GM18508 (cell line): ENCODE results near the gene OSBPL10.

Experiments
- ATAC-seq: cut with Tn5 transposase; IDR thresholded peaks from one replicate; pipeline ENCODE4 v1.9.1; 2021; ENCODE audit warnings: moderate number of reproducible peaks; ENCODE audit not compliant: insufficient read depth, unreplicated experiment

Gene OSBPL10

GRCh38 chr3:31927811-31928210, 53.3 kb downstream of the OSBPL10 start:
- no peak for ATAC-seq

DNA sequence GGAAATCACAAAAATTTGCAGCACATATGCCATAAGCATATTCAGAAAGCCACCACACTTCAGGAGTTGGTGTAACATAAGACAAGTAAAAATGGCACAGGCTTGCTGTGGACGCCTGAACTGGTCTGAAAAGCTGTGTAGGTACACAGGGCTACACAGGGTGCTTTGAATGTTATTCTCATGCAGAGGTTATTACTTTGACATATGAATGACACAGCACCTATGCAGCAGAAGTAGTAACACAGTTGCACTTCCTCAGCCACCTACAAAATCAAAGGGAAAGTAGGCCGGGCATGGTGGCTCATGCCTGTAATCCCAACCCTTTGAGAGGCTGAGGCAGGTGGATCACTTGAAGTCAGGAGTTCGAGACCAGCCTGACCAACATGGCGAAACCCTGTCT, 54.5 kb downstream of the OSBPL10 start:
- no peak for ATAC-seq

GRCh38 chr3:31925271-31925630, 55.8 kb downstream of the OSBPL10 start:
- no peak for ATAC-seq

DNA sequence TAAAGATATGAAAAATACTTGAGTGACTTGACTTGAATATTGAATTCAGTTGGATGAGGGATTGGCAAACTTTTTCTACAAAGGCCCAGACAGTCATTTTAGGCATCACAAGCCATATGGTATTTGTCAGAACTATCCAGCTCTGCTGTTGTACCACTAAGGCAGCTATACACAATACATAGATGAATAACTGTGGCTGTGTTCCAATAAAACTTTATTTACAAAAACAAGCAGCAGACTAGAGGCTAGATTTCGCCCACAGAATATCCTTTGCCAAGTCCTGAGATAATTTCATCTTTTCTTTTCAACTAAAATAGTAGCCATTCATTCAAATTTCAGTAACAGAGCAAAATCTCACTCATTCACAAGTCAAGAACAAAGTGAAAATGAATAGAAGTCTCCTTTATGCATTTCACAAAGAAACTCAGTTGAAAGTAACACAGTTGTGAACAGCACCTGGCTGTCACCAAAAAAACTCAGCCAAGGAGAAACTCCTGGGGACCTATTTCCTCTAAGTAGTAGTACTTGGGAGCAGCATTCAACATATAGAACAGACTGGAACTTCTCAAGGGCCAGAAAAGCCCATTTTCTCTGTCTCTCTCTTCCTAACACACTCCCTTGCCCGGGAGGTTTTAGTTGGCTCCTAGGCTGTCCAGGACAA, 56.3 kb downstream of the OSBPL10 start:
- no peak for ATAC-seq

GRCh38 chr3:31922962-31923361, 58.1 kb downstream of the OSBPL10 start:
- no peak for ATAC-seq

DNA sequence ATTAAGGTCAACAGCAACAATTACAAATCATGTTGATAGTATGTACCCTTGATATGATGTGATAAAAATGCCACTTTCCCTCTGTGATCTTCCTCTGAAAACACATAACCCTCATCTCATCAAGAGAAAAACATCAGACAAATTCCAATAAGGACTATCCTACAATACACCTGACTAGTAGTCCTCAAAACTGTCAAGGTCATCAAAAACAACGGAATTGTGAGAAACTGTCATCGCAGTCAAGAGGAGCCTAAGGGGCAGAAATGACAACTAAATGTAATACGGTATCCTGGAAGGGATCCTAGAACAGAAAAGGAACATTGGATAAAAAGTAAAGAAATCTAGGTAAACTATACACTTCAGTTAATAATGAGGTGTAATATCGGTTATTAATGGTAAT, 59.2 kb downstream of the OSBPL10 start:
- no peak for ATAC-seq

DNA sequence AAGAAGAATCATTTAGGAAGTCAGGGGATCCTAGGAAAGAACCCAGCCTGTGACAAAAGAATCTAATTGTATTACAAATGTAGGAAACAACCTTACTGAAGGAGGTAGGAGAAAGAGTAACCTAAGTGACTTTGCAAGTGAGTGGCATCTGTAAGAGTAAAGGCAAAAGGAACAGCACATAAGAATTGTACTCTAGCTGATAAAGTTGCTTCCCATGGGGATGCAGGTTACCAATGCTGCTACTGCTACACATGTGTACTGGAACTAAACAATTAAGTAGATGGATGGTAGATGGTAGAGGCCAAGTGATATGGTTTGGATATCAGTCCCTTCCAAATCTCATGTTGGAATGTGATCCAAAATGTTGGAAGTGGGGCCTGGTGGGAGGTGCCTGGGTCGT, 60.8 kb downstream of the OSBPL10 start:
- ATAC-seq, result no peak

- no peak for ATAC-seq
Measured at GRCh38 chr3:31919528-31919927, 61.5 kb downstream of the OSBPL10 start.

GRCh38 chr3:31918179-31919150, 62.6 kb downstream of the OSBPL10 start:
- peak; percentile 69 for ATAC-seq

- peak; percentile 62 for ATAC-seq
Measured at GRCh38 chr3:31917303-31918005, 63.6 kb downstream of the OSBPL10 start.

GRCh38 chr3:31911643-31912042, 69.4 kb downstream of the OSBPL10 start:
- ATAC-seq, result no peak

DNA sequence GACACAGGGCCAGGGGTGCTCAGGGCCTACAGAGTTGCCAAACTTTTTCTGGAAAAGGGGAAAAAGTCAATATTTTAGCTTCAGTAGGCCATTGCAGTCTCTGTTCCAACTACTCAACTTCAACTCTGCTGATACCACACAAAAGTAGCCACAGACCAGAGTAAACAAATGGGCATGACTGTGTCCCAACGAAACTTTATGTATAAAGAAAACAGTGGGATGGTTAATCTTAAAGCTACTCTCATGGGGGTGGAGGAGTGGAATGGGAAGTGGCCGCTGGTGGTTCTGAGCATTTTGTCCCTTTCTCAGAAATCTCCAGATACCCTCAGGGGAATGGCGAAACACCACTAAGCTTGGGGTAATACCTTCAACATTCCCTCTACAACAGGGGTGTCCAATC, 69.9 kb downstream of the OSBPL10 start:
- no peak for ATAC-seq

DNA sequence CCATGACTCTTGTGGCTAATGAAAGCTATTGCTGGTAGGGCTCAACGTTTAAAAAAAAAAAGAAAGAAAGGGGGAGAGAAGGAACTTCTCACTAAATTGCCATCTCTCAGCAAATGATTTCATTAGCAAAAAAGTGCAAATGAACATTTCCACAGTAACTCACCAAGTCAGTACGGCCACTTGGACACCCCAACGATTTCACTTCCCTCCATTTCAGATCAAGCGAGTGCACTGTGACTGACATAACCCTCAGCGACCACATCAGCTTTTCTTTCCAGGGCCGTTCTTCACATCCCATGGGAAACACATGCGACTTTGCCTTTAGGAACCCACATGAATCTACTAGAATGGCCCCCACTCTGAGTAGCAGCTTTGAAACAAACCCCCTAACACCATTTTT, 71.6 kb downstream of the OSBPL10 start:
- no peak for ATAC-seq

DNA sequence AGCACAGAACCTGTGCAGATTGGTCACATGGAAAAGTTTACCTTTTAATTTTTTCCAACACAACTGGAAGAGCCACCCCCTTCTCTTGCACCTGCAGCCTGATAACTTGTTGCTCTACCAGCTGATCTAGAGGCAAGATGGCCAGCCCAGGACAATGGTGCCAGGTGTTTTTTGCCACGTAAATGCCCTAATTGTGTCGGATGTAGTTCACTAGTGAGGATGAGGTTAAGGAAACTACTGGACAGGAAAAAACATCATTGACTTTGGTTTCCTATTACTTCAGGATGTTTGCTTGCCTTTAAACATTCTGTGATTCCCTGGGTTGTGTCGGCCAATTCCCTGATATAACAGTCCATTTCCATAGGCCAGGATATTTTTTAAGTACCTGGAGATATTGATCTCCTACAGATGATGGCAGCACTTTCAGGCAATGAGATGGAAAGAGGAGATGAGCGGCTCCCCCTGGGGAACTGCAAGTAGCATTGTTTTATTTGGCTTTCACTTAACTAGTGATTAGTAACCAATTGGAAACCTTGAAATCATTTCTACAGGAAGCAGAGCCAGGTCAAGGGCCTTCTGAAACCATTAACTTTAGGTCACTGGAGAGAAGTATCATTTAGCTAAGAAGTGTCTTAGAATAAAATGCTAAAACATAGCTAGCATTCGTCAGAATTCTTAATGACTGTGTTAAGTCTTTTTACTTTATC, 72.5 kb downstream of the OSBPL10 start:
- peak; percentile 91 for ATAC-seq

DNA sequence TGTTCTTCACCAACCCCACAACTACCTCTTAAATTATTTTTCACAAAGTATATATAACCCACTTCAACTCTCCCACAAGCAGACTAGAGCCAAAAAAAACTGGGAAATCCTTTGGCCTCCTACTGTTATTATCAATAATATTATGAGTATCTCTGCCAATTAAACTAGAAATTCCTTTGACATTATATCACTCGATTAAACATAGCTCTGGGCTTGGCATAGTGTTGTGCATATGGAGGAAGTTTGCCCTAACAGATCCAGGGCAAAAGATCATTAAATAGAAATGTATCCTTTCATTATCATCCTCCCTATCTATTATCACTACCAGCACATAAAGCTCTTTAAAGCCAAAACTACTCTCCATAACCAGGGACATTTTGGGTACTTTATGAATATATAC, 74.9 kb downstream of the OSBPL10 start:
- ATAC-seq, result no peak

GRCh38 chr3:31903686-31904431, 77.2 kb downstream of the OSBPL10 start:
- no peak for ATAC-seq

DNA sequence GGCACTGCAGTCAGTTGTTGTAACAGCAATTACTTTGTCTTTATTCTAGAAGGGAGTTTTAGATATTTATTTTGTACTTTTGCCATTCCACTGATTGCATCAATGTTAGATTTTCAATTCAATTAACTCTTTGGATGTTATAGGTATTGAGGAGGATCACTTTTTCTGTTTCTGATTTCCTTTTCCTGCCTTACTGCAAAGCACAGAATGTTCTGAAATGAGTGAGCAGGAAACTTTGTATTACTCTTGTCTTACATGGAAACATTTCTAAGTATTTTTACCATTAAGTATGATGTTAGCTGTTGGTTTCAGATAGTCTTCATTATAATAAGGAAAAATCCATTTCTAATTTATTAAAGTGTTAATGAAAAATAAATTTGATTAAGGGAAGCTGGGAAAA, 80.5 kb downstream of the OSBPL10 start:
- no peak for ATAC-seq

- no peak for ATAC-seq
Measured at GRCh38 chr3:31896648-31897433, 84.2 kb downstream of the OSBPL10 start.

DNA sequence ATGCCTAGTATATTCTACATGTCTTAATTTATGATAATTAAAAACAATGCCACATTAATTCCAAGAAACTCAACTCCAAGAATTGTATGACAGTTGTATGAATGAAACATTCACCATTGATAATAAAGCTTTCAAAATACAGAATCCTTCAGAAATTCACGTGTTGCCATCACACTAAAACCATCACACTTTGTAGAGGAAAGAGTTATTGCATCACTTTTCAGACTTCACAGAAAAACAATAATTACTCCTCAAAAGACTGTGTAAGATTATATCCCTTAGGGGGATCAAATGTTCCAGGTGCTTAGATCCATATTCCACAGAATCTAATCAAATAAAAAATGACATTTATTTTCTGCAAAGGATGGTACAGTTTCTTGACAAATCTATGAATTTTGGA, 85.0 kb downstream of the OSBPL10 start:
- ATAC-seq, result no peak
